GM21390 (cell line): ENCODE results near the gene PPA2.
"Not testable (repeated sequence)": the region's sequence is repeated elsewhere in the genome, so short reads cannot be mapped to it uniquely, and the experiment has no call there.

Experiments
- ATAC-seq: cut with Tn5 transposase; IDR thresholded peaks from one replicate; pipeline ENCODE4 v1.9.1; 2021; ENCODE audit not compliant: unreplicated experiment

Gene PPA2

GRCh38 chr4:105460306-105460705 lies 13.6 kb downstream of the PPA2 start:
- ATAC-seq = no peak

- not testable (repeated sequence) for ATAC-seq
These were observed 15.3 kb downstream of the PPA2 start for GRCh38 chr4:105458541-105458940.

GRCh38 chr4:105458001-105458400 lies 15.9 kb downstream of the PPA2 start:
- ATAC-seq = no peak

- ATAC-seq = no peak
These were observed 17.9 kb downstream of the PPA2 start for GRCh38 chr4:105455998-105456397.

GRCh38 chr4:105455182-105455581 lies 18.7 kb downstream of the PPA2 start:
- ATAC-seq = no peak

GRCh38 chr4:105453550-105454205 lies 20.2 kb downstream of the PPA2 start:
- ATAC-seq = peak; percentile 85

- no peak for ATAC-seq
These were observed 22.5 kb downstream of the PPA2 start for GRCh38 chr4:105451346-105451745.

GRCh38 chr4:105440890-105441289 lies 33.0 kb downstream of the PPA2 start:
- no peak for ATAC-seq

- no peak for ATAC-seq
These were observed 36.2 kb downstream of the PPA2 start for GRCh38 chr4:105437637-105438036.

GRCh38 chr4:105436414-105436813 lies 37.4 kb downstream of the PPA2 start:
- ATAC-seq = no peak

- ATAC-seq = no peak
These were observed 38.9 kb downstream of the PPA2 start for GRCh38 chr4:105434940-105435339.

GRCh38 chr4:105433421-105433820 lies 40.4 kb downstream of the PPA2 start:
- ATAC-seq = no peak

- no peak for ATAC-seq
These were observed 41.4 kb downstream of the PPA2 start for GRCh38 chr4:105432438-105432837.

GRCh38 chr4:105430811-105431210 lies 43.1 kb downstream of the PPA2 start:
- ATAC-seq = no peak

GRCh38 chr4:105426187-105426897 lies 47.5 kb downstream of the PPA2 start:
- ATAC-seq = no peak

- ATAC-seq = no peak
These were observed 51.5 kb downstream of the PPA2 start for GRCh38 chr4:105422207-105422920.

GRCh38 chr4:105417624-105418023 lies 56.2 kb downstream of the PPA2 start:
- ATAC-seq = no peak

- no peak for ATAC-seq
These were observed 58.5 kb downstream of the PPA2 start for GRCh38 chr4:105415281-105415744.

GRCh38 chr4:105414316-105414715 lies 59.5 kb downstream of the PPA2 start:
- no peak for ATAC-seq

GRCh38 chr4:105409135-105409534 lies 64.7 kb downstream of the PPA2 start:
- not testable (repeated sequence) for ATAC-seq

GRCh38 chr4:105400901-105401677 lies 72.8 kb downstream of the PPA2 start:
- no peak for ATAC-seq
